Hypothalamus (tissue), 51 donors: Measurements from ENCODE around the gene CD28.
"Not testable (repeated sequence)": the region's sequence is repeated elsewhere in the genome, so short reads cannot be mapped to it uniquely, and the experiment has no call there.

ENCODE experiments used
- DNase-seq, 51 donors: peaks; one replicate each; lab custom pipeline; 2025; lab: John Stamatoyannopoulos, UW

The CD28 gene

DNA sequence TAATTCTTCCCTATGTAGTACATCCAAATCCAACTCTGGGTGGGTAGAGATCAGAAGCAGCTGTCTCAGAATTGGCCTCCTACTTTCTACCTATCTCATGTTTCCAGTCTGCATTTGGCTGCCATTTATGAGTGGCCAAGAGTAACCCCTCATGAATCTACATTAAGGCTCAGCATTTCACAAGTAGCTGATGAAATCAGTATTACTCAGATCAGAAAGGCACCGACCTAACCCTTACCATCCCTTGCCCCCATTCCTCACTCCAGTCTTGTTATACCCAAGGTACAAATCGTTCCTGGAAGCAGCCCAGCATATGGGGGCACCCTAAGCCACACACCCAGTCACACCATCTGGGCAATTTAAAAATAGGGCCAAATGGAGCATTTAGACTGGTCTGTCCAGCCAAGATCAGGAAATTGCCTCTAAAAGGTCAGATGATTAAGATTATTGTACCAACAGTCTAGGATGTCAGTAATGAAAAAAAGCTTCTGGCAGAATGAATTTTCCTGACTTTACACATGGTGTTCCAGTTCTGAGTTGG, 37.1 kb downstream of the CD28 start:
- DNase-seq = no peak

DNA sequence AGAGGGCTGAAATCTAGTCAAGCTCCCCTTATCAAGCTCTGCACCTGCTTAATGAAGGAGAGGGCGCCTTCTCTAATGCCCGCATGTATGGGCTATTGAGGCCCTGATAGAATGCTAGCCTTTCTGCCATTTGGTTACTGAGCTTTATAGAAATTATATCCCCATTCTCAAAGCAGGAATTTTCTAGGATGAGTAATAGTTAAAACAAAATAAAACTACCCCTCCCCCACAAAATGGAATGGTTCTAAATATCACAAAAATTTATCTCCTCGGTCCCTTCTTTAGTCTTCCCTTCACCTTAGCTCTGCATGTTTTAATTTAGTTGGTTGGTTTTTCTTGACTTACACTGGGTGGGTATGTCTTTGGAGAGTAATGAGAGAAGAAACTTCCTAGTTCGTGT, 37.7 kb downstream of the CD28 start:
- no peak for DNase-seq

DNA sequence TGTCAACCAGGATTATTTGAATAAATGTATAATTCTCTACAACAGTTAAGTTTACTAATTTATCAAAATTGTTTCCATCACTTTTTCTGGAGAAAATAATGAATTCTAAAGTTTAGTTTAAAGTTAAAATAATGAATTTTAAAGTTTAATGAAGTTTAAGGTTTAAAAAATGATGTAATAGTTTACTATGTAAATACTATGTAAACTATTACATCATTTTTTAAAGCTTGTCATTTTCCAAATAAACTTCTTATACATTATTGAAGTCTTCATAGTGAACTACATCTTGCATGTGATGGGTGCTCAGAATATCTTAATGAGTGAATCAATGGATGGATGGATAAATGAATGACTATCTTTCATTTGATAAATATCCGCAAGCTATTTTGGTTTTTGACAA, 38.8 kb downstream of the CD28 start:
- DNase-seq = no peak

DNA sequence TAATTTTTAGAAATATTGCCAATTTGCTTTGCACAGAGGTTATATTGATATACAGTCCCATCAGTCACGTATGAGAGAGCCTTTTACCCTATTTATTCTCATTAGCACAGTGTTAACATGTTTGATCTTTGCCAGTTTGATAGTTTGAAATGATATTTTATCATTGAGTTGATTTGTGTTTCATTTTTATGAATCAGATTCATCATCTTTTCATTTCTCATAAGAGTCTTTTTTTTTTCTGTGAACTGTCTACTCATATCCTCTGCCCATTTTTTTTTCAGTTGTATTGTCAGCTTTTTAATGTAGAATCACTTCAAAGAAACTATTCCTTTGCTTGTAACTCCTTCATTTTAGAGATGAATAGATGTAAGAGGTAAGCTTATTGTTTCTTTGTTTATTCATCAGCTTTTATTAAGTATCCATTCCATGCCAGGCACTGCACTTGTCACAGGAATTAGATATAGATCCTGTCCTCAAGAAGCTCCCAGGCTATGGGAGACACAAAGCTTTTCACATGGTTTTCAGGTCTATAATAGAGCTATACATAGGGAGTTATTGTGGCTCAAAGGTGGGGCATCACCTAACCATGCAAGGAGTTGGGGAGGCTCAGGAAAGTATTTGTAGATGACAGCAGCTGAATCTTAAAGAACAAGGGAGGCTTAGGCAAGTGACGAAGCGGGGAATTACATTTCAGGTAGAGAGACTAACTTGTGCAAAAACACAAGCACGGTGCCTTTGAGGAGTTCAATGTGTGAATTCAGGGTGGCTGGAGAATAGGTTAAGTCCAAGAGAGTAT, 42.1 kb downstream of the CD28 start:
- no peak for DNase-seq

DNA sequence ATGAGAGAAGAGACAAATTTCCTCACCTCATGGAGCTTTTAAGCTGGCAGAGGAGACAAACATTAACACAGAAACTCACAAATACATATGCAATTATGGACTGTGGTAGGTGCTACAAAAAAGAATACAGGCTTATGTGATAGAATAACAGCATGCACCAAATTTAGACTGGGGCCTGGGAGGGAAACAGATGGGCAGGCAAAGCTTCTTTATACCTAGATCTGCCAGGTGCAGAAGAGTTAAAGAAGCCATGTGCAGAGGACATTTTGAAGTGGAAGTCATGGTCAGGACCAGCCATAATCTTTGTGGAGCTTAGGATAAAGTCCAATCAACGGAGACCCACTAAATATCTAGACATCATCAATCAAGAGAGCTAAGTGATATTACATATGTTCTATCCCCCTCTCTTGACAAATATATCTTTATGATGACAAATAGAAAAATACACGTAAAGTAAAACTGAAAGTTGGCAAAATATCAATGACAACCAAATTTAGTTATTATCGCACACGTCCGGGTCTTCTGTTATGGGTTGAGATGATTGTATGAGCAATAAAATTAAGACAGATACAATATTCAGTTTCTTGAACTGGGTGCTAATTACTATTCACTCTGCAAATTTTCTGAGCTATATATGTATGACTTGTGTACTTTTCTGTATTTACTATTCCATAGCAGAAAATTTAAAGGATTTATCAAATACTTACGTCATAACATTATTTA, 44.1 kb downstream of the CD28 start:
- no peak for DNase-seq

DNA sequence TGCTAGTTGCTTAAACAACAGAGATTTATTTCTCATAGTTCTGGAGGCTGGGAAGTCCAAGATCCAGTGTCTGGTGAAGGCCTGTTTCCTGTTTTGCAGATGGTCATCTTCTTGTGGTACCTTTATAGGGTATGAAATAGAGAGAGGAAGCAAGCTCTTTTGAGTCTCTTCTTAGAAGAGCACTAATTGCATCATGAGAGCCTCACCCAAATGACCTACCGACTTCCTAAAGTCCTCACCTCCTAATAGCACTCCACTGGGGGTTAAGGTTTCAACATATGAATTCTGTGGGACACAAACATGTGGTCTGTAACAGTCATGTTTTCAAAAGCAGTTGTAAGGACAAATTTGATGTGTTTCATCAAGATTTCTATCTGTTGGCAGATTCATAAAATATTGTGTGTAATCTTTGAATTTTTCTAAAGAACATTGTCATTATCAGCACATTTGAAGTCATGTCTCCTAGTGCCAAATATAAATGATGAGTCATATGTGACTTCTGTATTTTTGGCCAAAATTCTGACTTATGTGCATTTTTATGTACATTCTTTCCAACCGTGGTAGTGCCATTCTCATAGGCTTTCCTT, 45.3 kb downstream of the CD28 start:
- no peak for DNase-seq

DNA sequence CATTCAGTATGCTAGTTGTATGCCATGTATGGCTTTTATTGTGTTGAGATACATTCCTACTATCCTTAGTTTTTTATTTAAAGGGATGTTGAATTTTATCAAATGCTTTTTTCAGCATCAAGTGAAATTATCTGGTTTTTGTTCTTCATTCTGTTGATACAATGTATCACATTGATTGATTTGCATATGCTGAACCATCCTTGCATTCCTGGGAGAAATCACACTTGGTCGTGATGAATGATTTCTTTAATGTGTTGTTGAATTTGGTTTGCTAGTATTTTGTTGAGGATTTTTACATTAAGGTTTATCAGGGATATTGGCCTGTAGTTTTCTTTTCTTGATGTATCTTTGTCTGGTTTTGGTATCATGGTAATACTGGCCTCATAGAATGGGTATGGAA, 49.7 kb downstream of the CD28 start:
- DNase-seq = no peak

DNA sequence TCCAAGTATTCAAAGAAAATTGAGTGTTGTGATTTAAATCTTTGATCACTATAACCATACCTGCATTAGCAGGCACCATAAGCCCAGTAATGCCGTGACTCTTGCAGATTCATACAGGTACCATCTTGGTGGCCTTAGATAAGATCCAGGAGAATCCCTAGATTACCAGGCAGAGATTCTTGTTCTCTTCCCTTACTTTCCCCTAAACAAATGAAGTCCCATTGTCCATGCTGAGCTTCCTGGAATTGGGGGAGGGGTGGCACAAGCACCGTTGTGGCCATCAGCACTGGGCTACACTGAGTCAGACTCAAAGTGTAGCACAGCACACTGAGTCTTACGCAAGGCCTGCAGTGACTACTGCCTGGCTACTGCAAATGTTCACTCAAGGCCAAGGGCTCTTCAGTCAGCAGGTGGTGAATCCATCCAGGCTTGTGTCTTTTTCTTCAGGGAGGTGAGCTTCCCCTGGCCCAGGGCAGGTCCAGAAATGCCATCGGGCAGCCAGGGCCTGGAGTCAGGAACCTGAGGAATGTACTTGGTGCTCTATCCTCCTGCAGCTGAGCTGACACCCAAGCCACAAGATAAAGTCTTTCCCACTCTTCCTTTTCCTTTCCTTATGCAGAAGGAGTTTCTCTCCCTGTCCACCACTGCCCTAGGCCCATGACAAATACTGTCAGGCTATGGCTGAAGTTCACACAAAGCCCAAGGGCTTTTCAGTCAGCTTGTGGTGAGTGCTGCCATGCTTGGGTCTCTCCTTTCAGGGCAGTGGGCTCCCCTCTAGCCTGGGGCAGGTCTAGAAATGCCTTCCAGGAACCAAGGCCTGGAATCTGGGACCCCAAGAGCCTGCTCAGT, 52.6 kb downstream of the CD28 start:
- DNase-seq = no peak

DNA sequence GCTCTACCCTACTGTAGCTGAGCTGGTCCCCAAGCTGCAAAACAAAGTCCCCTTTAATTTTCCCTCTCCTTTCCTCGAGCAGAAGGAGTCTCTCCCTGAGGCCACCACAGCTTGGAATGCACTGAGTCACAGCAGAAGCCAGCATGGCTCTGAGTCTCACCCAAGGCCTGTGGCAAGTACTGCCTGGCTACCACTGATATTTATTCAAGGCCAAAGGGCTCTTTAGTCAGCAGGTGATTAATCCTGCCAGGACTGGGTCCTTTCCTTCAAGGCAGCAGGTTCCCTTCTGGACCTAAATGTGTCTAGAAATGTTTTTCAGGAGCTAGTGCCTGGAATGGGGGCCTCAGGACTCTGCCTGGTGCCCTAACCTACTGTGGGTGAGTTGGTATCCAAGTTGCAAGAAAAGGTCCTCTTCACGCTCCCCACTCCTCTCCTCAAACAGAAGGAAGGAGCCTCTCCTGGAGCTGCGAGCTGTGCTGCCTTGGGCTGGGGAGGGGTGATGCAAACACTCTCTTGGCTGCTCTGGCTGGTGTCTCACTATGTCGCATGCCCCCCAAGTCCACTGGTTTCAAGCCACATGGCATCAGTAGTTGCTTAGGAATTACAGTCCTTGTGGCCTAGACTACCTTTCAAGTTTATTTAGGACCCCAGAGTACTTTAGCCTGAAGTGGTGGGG, 53.4 kb downstream of the CD28 start:
- no peak for DNase-seq

DNA sequence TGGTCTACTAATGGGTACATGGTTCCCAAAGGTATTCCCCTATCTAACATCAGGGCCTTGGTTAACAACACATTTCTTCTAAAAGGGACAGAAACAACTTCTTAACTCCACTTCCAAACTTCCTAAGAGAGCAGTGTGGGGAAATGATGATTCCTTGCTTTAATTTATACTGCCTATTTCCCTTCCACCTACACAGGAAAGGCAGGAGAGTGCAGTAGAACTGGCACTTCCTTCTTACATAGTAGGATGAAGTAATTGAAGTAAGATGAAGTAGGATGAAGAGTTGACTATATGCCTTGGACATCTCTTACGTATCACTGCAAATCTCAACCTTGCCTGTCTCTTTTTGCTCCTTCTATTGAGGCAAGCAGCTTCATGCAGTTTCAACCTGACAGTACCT, 54.7 kb downstream of the CD28 start:
- no peak for DNase-seq

DNA sequence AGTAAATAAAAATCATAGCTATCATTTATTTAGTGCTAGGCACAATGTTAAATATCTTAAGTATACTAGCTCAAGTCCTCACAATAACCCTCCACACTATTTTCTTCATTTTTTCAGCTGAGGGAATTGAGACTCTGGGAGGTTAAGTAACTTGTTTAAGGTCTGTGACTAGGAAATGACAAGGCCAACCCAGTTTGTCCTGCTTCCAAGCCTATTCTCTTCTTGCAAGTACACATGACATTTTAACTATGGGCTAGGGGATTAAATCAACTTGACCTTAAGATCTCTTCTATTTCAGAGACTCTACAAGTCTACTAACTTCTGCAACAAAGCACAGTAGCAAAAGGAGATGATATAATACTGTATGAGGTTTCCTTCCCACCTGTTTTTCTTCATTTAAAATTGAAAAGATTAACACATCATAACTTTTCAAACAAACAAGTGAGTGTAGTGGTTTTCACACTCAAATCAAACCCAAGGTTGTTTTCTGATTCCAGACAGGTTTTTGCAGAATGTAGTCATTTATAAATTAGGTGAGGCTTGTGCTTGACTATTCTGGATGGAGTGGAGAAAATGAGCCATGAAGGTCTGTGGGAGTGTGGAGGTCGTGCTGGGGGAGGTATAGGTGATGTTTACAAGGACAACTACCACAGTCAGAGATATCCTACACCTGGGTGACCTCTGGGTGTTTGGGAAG, 57.0 kb downstream of the CD28 start:
- no peak for DNase-seq

DNA sequence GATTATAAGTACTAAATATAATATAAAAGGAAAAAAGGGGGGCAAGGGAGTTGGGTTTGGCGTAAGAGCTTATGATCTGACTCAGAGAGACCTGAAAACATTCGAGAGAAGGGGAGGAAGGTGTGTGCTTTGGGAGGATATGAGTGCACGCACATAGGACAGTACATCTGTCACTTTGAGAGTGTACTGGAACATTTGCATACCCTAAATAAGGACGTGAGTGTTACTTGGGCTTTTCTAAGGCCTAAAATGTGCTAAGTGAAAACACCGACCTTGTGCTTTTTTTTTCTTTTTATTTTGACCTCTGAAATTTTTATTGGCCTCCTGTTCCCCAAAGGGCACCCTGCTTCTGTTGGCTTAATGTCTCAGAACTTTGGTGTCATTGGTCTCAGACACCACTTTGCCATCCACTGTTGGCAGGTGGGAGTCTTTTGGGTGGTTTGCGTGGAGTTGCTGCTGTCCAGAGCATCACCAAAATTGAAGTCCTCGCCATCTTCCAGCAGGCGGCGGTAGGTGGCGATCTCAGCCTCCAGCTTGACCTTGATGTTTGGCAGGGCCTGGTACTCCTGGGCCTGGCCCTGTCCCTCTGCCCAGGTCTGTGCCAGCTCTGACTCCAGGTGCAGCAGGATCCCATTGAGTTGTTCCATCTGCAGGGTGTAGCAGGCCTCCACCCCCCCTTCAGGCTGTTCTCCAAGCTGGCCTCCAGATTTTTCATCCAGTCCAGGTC, 57.7 kb downstream of the CD28 start:
- DNase-seq = no peak

DNA sequence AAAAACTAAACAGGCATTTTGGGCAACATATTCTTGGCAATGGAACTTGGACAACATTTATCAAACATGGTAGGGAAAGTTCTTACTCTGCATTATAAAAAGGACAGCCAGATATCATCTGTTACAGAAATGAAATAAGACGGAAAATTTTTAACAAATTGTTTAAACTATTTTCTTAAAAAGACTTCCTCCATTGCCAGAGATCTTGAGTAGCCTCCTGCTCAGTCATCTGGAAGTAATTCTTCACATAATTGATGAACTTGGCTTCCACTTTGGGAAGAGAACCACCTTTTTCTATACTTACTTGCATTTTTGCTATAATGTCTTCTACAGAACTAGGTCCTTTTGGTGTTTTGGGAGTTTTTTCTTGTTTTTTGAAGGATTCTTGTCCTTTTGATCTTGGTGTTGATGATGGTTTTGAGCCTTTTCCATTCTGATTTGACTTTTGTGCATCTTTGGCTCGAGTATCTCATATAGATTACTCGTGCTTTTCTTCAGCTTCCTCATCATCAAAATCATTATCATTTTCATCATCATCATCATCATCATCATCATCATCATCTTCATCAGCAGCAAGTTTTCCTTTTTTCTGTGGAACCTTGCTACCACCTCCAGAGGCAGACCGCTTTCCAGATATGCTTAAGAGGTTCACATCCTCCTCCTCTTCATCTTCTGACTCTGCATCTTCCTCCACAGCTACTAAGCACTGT, 66.2 kb downstream of the CD28 start:
- DNase-seq = no peak

DNA sequence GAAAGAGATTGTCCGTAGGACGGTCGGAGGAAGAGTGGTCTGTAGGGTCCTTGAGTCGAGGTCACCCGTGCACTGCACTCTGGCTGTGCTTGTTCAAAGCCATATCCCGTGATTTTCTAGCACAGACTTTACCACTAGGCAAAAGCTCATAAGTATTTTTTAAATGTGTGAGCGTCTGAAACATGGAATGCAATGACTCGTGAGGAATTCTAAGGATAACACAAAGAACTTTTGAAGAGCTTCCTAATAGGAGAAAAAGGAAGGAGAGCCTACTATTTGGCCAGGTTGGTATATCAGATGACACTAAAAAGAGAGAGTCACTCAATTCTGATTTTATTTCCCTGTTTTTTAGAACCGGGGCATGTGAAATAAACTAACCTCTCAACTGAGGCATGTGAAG, 68.3 kb downstream of the CD28 start:
- no peak for DNase-seq

DNA sequence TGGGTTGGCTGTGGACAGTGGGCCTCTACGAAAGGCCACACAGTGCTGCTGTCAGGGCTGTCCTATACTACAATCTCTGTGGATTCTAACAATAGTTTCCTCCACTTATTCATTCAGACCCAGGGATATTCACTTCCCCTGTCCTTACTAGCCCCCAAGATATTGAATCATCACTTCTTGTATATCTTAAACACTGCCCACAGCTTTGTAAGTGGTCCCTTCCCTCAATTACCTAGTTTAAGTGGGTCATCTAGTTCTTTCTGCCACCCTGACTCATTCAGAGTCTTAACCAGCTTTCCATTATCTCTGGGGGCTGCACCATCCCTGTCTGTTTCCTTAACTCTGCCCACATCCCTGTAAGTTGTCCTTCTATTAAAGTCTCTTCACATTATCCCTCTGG, 69.2 kb downstream of the CD28 start:
- DNase-seq = no peak

DNA sequence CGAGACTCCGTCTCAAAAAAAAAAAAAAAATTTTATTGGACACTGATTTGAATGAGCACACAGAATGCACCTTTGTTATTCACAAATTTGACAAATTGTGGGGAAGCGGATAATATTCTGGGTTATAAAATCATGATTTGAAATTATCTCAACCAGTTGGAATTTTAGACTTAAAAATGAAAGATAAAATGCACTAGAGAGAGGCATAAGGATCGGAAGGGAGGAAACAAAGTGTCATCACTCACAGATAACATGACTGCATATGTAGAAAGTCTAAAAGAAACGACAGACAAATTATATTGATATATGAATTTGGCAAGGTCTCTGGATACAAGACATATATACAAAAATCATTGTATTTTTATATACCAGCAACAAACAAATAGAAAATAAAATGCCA, 70.6 kb downstream of the CD28 start:
- DNase-seq = no peak

DNA sequence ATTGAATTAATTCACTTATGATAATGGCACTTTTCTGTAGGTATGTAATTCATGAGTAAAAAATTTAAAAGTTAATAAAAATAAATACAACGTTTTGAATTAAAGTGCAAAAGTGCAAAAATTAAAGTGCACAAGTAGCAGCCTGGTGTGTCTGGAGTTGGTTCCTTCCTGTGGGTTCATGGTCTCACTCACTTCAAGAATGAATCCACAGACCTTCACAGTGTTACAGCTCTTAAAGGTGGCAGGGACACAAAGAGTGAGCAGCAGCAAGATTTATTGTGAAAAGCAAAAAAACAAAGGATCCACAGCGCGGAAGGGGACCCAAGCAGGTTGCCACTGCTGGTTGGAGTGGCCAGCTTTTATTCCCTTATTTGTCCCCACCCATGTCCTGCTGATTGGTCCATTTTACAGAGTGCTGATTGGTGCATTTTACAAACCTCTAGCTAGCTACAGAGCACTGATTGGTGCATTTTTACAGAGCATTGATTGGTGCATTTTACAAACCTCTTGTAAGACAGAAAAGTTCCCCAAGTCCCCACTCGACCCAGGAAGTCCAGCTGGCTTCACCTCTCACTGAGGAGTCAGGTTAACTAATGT, 73.1 kb downstream of the CD28 start:
- DNase-seq = not testable (repeated sequence)

DNA sequence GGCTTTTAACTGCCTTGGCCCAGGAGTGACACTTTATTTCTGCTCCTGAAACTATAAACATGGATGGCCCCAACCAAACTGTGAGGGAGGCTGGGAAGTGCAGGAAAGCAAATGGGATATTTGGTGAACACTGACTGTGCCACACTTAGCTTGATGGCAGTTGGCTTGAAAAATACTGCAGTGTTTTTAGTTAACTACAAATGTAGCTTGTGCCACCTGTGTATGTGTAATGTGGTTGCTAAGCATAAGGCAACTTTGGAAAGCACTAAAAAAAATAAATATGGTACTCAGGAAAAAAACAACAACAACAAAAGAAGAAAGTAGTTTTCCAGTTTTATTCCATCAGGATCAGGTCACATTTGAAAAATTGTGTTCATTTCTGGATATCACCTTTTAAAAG, 73.8 kb downstream of the CD28 start:
- no peak for DNase-seq
